Measurements from ENCODE around the gene TBC1D22A. TPM values are rescaled to one million over a fixed set of nuclear protein-coding genes. Genes with fewer than 3 reads are reported as not detected.

TBC1D22A gene
- total and polyA plus RNA-seq, 2 donors (not counting 3 experiments of a cell fraction or from before 2014, with no cell fraction given) = 26.1 to 32.4 TPM

DNA sequence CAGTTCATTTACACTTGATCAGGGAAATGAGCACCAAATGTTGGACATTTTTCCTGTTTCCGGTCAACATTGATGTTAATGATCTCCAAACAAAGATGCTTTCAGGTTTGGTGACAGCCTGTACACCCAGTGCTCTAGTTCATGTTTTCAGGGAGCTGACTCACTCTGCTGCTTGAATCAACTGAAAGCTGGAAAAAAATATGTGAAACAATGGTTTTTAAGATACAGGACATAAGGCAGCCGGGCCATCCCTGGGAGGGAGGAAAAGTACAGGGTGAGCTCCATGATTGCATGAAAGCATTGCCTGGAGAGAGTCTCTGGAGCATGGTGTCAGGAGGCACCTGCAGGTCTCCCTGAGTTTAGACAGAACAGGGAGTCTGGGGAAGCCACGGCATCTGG, 259.6 kb downstream of the TBC1D22A start:
- no peak overlapping the region for H3K9ac ChIP-seq (replicated peaks; ENCODE audit: extremely low read depth, insufficient read depth, low read length)
- dilution Hi-C loops (cut with MboI; ENCODE audit: extremely low pct_ligation_motif_present, low sequenced_read_pairs) = no loop called here
- FAIRE-seq (peak; percentile 28), DNase-seq (ENCODE audit: low read depth, low spot score) (no peak)
- H3K4me1 ChIP-seq (ENCODE audit: control insufficient read depth, extremely low read depth, insufficient read depth, low read length) = no peaks in the 10 kb centered on the region
- H3K9me1 ChIP-seq (replicated peaks; ENCODE audit: control insufficient read depth, extremely low read depth, insufficient read depth, low read length) = no peaks in the 10 kb centered on the region
- H3K27me3 ChIP-seq (ENCODE audit: control insufficient read depth in 2 of 2, insufficient read depth in 2 of 2, low read length in 2 of 2) = no peaks in the 10 kb centered on the region
- CTCF ChIA-PET = interaction anchor here (1.4 to 1.5 kb wide), 2 partner anchors 11 to 176 kb away, joined by 3 to 4 read pairs; no protein-coding TSS in a partner anchor
- no TSS peak for BruUV-seq (replicated peaks)
- H3K27ac ChIP-seq (ENCODE audit: insufficient read depth, low read depth, low read length) = no peak overlapping the region
- H2AFZ ChIP-seq (ENCODE audit: low read depth, low read length) = no peak overlapping the region
- no peaks in the 10 kb centered on the region for H3K9me3 ChIP-seq (replicated peaks; ENCODE audit: control insufficient read depth, insufficient read depth, low read length)
- no peaks in the 10 kb centered on the region for H3K79me2 ChIP-seq (ENCODE audit: control insufficient read depth, insufficient read depth, low read length)
- no peak overlapping the region for H3K4me3 ChIP-seq (replicated peaks in 1 of 3; ENCODE audit: insufficient read depth in 1 of 3, low read depth in 1 of 3, low read length in 3 of 3)
- intact Hi-C loops (cut with micrococcal nuclease) = no loop called here
- no peaks in the 10 kb centered on the region for H3K36me3 ChIP-seq (ENCODE audit: control insufficient read depth in 2 of 2, extremely low read depth in 1 of 2, insufficient read depth in 2 of 2, low read length in 2 of 2)
- H4K20me1 ChIP-seq (replicated peaks; ENCODE audit: control insufficient read depth, extremely low read depth, insufficient read depth, low read length) = no peaks in the 10 kb centered on the region
- POLR2A ChIA-PET = no interaction called here
- TF ChIP-seq POLR2AphosphoS5 (IDR thresholded peaks at IDR 0.05; ENCODE audit: insufficient read depth, low read depth, low read length) (no peak), EZH2 (IDR thresholded peaks at IDR 0.05; ENCODE audit: borderline replicate concordance, low read depth, low read length, severe bottlenecking) (no peak), CTCF (IDR thresholded peaks at IDR 0.05; ENCODE audit: extremely low read depth in 1 of 2, insufficient read depth in 1 of 2, low read depth in 1 of 2, low read length in 2 of 2) (no peak), JUN (IDR thresholded peaks at IDR 0.05; ENCODE audit: borderline replicate concordance, insufficient read depth, insufficient read length, low read depth) (no peak), FOS (IDR thresholded peaks at IDR 0.05; ENCODE audit: borderline replicate concordance, insufficient read depth, low read length) (no peak), POLR2A (IDR thresholded peaks at IDR 0.05; ENCODE audit: low read depth, low read length) (no peak), GATA2 (IDR thresholded peaks at IDR 0.05; ENCODE audit: insufficient read depth, insufficient read length, low read depth, low read length) (no peak), MYC (IDR thresholded peaks at IDR 0.05; ENCODE audit: low read depth, low read length) (no peak)
- TF ChIP-seq, protein P1, sequence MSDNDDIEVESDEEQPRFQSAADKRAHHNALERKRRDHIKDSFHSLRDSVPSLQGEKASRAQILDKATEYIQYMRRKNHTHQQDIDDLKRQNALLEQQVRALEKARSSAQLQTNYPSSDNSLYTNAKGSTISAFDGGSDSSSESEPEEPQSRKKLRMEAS (IDR thresholded peaks at IDR 0.05; ENCODE audit: insufficient read depth, insufficient read length) = no peak
- no peak overlapping the region for H3K4me2 ChIP-seq (ENCODE audit: insufficient read depth, low read length)
